Measurements from ENCODE around the gene STT3B. TPM values are rescaled to one million over a fixed set of nuclear protein-coding genes. Genes with fewer than 3 reads are reported as not detected.

Gene STT3B
- total and polyA plus RNA-seq, 2 of the 13 experiments (the other 11 are each of a cell fraction or from before 2014, with no cell fraction given), result 85.0 to 205 TPM

DNA sequence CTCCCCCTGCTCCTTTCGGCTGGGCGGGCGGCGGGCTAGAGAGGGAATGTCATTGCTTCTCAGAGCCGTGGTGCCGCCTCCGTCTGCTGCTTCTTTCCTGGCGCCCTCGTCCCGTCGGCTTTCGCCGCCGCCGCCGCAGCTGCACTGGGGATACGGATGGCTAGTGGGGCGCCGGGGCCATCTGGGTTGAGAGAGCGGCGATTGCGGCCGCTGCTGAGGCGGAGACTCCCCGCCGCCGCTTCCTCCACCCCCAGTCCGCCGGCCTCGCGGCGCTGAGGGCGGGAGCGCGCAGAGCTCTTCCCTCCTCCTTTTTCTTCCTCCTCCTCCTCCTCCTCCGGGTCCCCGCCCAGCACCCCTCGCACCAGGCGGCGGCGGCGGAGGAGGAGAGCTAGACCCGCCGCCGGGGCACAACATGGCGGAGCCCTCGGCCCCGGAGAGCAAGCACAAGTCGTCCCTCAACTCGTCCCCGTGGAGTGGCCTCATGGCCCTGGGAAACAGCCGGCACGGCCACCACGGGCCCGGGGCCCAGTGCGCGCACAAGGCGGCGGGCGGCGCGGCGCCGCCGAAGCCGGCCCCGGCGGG lies at the start of gene STT3B (continued):
- TF ChIP-seq, protein P1, sequence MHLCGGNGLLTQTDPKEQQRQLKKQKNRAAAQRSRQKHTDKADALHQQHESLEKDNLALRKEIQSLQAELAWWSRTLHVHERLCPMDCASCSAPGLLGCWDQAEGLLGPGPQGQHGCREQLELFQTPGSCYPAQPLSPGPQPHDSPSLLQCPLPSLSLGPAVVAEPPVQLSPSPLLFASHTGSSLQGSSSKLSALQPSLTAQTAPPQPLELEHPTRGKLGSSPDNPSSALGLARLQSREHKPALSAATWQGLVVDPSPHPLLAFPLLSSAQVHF (CRISPR knock-in tag; IDR thresholded peaks at IDR 0.05), result no peak
- TF ChIP-seq ZFP36L2 (CRISPR knock-in tag; IDR thresholded peaks at IDR 0.05) (no peak), ZMAT3 (CRISPR knock-in tag; conservative IDR thresholded peaks at IDR 0.05) (no peak), KAT2B (IDR thresholded peaks at IDR 0.05; ENCODE audit: borderline replicate concordance, low read depth, low read length) (no peak), STAT5B (CRISPR knock-in tag; IDR thresholded peaks at IDR 0.05) (no peak), NR2F1 (CRISPR knock-in tag; IDR thresholded peaks at IDR 0.05) (no peak), SNRNP70 (IDR thresholded peaks at IDR 0.05; ENCODE audit: low read depth, low read length) (no peak), ZNF644 (CRISPR knock-in tag; IDR thresholded peaks at IDR 0.05; ENCODE audit: low read depth) (no peak), ZNF777 (CRISPR knock-in tag; IDR thresholded peaks at IDR 0.05) (no peak; the same call in 1 of the 2 replicates), KLF9 (CRISPR knock-in tag; IDR thresholded peaks at IDR 0.05; ENCODE audit: low read depth) (no peak), ZNF496 (CRISPR knock-in tag; IDR thresholded peaks at IDR 0.05; ENCODE audit: insufficient replicate concordance) (no peak), ISL2 (CRISPR knock-in tag; IDR thresholded peaks at IDR 0.05) (no peak), ZNF883 (CRISPR knock-in tag; IDR thresholded peaks at IDR 0.05; ENCODE audit: not compliant biosample characterization) (no peak), ZNF460 (CRISPR knock-in tag; IDR thresholded peaks at IDR 0.05; ENCODE audit: borderline replicate concordance) (no peak), TCF7L2 (IDR thresholded peaks at IDR 0.05; ENCODE audit: low read depth, low read length) (no peak), ZNF230 (CRISPR knock-in tag; IDR thresholded peaks at IDR 0.05) (no peak), RFX3 (CRISPR knock-in tag; IDR thresholded peaks at IDR 0.05) (no peak)
- TF ChIP-seq, protein P2, sequence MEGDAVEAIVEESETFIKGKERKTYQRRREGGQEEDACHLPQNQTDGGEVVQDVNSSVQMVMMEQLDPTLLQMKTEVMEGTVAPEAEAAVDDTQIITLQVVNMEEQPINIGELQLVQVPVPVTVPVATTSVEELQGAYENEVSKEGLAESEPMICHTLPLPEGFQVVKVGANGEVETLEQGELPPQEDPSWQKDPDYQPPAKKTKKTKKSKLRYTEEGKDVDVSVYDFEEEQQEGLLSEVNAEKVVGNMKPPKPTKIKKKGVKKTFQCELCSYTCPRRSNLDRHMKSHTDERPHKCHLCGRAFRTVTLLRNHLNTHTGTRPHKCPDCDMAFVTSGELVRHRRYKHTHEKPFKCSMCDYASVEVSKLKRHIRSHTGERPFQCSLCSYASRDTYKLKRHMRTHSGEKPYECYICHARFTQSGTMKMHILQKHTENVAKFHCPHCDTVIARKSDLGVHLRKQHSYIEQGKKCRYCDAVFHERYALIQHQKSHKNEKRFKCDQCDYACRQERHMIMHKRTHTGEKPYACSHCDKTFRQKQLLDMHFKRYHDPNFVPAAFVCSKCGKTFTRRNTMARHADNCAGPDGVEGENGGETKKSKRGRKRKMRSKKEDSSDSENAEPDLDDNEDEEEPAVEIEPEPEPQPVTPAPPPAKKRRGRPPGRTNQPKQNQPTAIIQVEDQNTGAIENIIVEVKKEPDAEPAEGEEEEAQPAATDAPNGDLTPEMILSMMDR (CRISPR knock-in tag; IDR thresholded peaks at IDR 0.05), result no peak; the same call in none of the 2 replicates
- TF ChIP-seq, protein P3, sequence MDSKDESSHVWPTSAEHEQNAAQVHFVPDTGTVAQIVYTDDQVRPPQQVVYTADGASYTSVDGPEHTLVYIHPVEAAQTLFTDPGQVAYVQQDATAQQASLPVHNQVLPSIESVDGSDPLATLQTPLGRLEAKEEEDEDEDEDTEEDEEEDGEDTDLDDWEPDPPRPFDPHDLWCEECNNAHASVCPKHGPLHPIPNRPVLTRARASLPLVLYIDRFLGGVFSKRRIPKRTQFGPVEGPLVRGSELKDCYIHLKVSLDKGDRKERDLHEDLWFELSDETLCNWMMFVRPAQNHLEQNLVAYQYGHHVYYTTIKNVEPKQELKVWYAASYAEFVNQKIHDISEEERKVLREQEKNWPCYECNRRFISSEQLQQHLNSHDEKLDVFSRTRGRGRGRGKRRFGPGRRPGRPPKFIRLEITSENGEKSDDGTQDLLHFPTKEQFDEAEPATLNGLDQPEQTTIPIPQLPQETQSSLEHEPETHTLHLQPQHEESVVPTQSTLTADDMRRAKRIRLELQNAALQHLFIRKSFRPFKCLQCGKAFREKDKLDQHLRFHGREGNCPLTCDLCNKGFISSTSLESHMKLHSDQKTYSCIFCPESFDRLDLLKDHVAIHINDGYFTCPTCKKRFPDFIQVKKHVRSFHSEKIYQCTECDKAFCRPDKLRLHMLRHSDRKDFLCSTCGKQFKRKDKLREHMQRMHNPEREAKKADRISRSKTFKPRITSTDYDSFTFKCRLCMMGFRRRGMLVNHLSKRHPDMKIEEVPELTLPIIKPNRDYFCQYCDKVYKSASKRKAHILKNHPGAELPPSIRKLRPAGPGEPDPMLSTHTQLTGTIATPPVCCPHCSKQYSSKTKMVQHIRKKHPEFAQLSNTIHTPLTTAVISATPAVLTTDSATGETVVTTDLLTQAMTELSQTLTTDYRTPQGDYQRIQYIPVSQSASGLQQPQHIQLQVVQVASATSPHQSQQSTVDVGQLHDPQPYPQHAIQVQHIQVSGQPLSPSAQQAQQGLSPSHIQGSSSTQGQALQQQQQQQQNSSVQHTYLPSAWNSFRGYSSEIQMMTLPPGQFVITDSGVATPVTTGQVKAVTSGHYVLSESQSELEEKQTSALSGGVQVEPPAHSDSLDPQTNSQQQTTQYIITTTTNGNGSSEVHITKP (CRISPR knock-in tag; IDR thresholded peaks at IDR 0.05; ENCODE audit: low read depth), result no peak
- TF ChIP-seq, protein P4, sequence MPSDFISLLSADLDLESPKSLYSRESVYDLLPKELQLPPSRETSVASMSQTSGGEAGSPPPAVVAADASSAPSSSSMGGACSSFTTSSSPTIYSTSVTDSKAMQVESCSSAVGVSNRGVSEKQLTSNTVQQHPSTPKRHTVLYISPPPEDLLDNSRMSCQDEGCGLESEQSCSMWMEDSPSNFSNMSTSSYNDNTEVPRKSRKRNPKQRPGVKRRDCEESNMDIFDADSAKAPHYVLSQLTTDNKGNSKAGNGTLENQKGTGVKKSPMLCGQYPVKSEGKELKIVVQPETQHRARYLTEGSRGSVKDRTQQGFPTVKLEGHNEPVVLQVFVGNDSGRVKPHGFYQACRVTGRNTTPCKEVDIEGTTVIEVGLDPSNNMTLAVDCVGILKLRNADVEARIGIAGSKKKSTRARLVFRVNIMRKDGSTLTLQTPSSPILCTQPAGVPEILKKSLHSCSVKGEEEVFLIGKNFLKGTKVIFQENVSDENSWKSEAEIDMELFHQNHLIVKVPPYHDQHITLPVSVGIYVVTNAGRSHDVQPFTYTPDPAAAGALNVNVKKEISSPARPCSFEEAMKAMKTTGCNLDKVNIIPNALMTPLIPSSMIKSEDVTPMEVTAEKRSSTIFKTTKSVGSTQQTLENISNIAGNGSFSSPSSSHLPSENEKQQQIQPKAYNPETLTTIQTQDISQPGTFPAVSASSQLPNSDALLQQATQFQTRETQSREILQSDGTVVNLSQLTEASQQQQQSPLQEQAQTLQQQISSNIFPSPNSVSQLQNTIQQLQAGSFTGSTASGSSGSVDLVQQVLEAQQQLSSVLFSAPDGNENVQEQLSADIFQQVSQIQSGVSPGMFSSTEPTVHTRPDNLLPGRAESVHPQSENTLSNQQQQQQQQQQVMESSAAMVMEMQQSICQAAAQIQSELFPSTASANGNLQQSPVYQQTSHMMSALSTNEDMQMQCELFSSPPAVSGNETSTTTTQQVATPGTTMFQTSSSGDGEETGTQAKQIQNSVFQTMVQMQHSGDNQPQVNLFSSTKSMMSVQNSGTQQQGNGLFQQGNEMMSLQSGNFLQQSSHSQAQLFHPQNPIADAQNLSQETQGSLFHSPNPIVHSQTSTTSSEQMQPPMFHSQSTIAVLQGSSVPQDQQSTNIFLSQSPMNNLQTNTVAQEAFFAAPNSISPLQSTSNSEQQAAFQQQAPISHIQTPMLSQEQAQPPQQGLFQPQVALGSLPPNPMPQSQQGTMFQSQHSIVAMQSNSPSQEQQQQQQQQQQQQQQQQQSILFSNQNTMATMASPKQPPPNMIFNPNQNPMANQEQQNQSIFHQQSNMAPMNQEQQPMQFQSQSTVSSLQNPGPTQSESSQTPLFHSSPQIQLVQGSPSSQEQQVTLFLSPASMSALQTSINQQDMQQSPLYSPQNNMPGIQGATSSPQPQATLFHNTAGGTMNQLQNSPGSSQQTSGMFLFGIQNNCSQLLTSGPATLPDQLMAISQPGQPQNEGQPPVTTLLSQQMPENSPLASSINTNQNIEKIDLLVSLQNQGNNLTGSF (CRISPR knock-in tag; IDR thresholded peaks at IDR 0.05), result no peak
